GM12878 (cell line): Measurements from ENCODE around the gene KLF7. TPM values are rescaled to one million over a fixed set of nuclear protein-coding genes. Genes with fewer than 3 reads are reported as not detected.

Experiments used
- EED ChIP-seq: sonication (generic); IDR thresholded peaks from 2 replicates; pipeline ENCODE4 v1.6.1; 2016; ENCODE audit warnings: antibody characterized with exemption, low read depth
- ETV6 ChIP-seq, 2 experiments: fragments of 450-650 bp in 1 of 2; IDR thresholded peaks in 1 of 2; conservative IDR thresholded peaks in 1 of 2; 2 replicates each; pipeline ENCODE4 v1.6.1; 2014; ENCODE audit warnings: antibody characterized with exemption in 1 of 2, borderline replicate concordance in 1 of 2, low read depth in 1 of 2, mild to moderate bottlenecking in 1 of 2, moderate library complexity in 1 of 2
- JUNB ChIP-seq: IDR thresholded peaks from 2 replicates; pipeline ENCODE4 v1.6.1; 2016; ENCODE audit warnings: antibody characterized with exemption, mild to moderate bottlenecking
- JUND ChIP-seq: IDR thresholded peaks from 2 replicates; pipeline ENCODE4 v1.6.1; 2012; ENCODE audit warnings: low read depth, mild to moderate bottlenecking, low read length, improper control_type of control experiment, moderate library complexity
- WRNIP1 ChIP-seq: IDR thresholded peaks from 2 replicates; pipeline ENCODE4 v1.6.1; 2011; ENCODE audit warnings: low read depth, low read length, improper control_type of control experiment, borderline replicate concordance
- polyA plus RNA-seq, 11 experiments: library from polyadenylated mRNA; depleted of rRNA in 4 of 11; unstranded in 6 of 11; stranded (reverse) in 5 of 11; fragments of >200 nt; fragmentation: Nextera tagmentation in 4 of 11; fragmentation: Illumina TruSeq in 1 of 11; extraction: Ambion mirVana in 4 of 11; extraction: Trizol in 1 of 11; gene quantifications; 1 replicate in 1 of 11; 2 replicates in 10 of 11; pipeline versions ENCODE4 v1.2.1 to v1.2.3, GENCODE V29; 2011 to 2016; ENCODE audit warnings: inconsistent platforms in 2 of 11, missing spikeins in 2 of 11, low read depth in 1 of 11
- total RNA-seq, 4 experiments: library from RNA; depleted of rRNA in 3 of 4; stranded (reverse); fragments of >200 nt in 3 of 4; fragmentation: Illumina TruSeq in 1 of 4; extraction: Trizol in 1 of 4; gene quantifications; 2 replicates each; pipeline versions ENCODE4 v1.2.1 to v1.2.3, GENCODE V29; 2013 to 2021
- TF ChIP-seq, protein P1 (sequence below): IDR thresholded peaks from 2 replicates; pipeline ENCODE4 v1.6.1; 2012; ENCODE audit warnings: improper control_type of control experiment, low read depth, low read length; ENCODE audit not compliant: insufficient replicate concordance

Gene KLF7
- total and polyA plus RNA-seq, 10 of the 15 experiments (the other 5 are each of a cell fraction or from before 2014, with no cell fraction given): 2.4 to 24.8 (median 8.5) TPM

DNA sequence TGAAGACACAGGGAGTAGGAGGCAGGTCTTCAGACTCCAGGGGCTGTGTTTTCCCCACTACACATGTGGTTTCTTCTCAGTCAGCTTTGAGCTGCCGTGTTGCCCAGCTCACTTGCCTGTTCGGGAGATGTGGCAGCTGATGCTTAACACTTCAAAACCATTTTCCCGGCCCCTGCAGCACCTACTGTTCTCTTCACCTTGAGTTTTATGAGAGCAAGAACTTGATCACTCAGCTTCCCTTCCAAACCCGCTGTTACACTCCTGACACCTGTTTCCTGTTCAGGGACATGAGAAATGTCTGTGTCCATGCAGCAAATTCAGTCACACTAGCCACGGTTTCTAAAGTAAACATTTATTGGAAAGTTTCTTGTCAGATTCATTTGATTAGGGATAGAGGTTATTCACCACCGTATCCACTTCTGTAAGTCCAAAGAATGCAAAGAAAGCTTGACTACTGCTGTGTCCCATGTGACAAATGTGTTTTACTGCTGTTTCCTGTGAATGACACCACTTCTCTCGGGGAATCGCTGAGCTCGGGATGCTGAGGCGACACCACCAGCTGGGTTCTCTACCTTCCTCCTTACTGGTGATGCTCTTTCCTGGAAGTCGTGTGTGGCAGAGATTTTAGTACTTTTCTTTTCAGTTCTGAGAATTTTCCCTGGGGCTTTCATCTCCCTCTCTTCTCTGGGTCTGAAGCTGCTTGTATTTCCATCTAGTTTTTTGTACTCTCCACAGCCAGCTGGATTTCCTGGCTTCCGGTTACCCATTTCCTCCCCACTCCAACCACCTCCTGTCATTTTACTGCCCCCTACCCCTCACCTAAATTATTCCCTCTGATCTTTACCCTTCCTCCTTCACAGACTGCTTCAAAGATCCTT lies 91.7 kb downstream of the KLF7 start (continued):
- peak in 1 of 2 experiments; percentile 17; a peak in 1 of 4 replicates for TF ChIP-seq ETV6 (conservative IDR thresholded peaks at IDR 0.05 in 1 of 2, IDR thresholded peaks at IDR 0.05 in 1 of 2; ENCODE audit: borderline replicate concordance in 1 of 2, low read depth in 1 of 2)
- TF ChIP-seq, protein P1, sequence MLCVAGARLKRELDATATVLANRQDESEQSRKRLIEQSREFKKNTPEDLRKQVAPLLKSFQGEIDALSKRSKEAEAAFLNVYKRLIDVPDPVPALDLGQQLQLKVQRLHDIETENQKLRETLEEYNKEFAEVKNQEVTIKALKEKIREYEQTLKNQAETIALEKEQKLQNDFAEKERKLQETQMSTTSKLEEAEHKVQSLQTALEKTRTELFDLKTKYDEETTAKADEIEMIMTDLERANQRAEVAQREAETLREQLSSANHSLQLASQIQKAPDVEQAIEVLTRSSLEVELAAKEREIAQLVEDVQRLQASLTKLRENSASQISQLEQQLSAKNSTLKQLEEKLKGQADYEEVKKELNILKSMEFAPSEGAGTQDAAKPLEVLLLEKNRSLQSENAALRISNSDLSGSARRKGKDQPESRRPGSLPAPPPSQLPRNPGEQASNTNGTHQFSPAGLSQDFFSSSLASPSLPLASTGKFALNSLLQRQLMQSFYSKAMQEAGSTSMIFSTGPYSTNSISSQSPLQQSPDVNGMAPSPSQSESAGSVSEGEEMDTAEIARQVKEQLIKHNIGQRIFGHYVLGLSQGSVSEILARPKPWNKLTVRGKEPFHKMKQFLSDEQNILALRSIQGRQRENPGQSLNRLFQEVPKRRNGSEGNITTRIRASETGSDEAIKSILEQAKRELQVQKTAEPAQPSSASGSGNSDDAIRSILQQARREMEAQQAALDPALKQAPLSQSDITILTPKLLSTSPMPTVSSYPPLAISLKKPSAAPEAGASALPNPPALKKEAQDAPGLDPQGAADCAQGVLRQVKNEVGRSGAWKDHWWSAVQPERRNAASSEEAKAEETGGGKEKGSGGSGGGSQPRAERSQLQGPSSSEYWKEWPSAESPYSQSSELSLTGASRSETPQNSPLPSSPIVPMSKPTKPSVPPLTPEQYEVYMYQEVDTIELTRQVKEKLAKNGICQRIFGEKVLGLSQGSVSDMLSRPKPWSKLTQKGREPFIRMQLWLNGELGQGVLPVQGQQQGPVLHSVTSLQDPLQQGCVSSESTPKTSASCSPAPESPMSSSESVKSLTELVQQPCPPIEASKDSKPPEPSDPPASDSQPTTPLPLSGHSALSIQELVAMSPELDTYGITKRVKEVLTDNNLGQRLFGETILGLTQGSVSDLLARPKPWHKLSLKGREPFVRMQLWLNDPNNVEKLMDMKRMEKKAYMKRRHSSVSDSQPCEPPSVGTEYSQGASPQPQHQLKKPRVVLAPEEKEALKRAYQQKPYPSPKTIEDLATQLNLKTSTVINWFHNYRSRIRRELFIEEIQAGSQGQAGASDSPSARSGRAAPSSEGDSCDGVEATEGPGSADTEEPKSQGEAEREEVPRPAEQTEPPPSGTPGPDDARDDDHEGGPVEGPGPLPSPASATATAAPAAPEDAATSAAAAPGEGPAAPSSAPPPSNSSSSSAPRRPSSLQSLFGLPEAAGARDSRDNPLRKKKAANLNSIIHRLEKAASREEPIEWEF: no peak
- no peak for TF ChIP-seq JUND
- no peak for TF ChIP-seq WRNIP1
- TF ChIP-seq EED: 0 out of 2 replicates have a peak, but pooled peaks have one; percentile 20
- TF ChIP-seq JUNB: no peak
